Stimulated activated CD4-positive, alpha-beta T cell treated with anti-CD3 and anti-CD28 coated beads, Interleukin-12 subunit alpha, Interleukin-12 subunit beta, amount 100 ng/mL, for 4 hours (primary cell): ENCODE results near the gene GABRA5.

Source experiments
- DNase-seq: peaks from one replicate; pipeline ENCODE4 v3.0.0-alpha.2; 2020

GABRA5 gene

DNA sequence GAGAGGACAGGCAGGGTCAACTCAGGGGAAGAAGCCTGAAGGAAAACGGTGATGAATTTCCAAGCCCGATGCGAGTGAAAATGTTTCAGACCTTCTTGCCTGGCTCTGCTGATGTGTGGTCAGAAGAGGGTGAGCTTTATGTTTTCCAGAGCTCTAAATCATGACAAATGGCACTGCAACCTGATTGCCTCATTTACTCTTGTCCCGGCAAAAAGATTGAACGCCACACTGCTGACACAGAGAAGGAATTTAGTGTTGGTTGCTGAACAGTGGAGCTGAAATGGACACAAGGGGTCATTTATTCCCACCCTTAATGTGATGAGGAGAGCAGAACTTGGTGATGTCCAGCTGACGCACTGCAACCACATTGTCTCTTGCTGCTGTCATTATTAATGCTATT, 68.0 kb downstream of the GABRA5 start:
- DNase-seq = no peak

DNA sequence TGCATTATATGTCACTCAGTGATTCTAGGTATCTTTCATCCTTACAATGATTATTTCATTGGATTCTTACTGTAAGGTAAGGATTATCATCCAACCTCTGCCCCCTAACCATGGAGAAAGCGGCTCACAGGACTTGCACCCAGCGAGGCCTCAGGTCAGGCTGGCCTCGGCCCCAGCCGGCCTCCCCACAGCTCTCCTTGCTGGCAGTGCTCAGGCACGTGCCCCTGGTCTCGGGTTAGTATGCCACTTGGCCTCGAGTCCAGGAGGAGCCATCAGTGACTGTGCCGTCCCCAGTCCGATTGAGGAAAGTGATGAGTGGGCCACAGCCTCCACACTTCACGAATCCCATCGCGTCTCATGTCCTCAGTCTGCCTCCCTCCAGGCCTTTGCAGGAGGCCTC, 68.5 kb downstream of the GABRA5 start:
- DNase-seq = no peak

DNA sequence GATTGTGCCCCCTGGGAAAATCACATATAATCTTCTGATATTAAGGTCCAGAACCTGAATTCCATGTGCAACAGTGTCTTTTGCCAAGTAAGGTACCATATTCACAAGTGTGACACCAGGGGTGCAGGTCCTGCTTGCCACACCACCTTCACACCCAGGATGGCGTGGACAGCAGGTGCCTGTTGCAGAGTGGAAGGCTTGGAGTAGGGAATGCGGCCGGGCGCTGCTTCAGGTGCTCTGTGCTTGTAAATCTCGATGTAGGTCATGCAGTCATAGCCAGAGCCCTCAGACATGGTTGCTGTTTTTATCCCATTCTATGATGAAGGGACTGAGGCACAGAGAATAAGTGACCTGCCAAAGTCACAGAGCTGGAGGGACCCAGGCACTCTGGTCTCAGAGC, 69.6 kb downstream of the GABRA5 start:
- no peak for DNase-seq

DNA sequence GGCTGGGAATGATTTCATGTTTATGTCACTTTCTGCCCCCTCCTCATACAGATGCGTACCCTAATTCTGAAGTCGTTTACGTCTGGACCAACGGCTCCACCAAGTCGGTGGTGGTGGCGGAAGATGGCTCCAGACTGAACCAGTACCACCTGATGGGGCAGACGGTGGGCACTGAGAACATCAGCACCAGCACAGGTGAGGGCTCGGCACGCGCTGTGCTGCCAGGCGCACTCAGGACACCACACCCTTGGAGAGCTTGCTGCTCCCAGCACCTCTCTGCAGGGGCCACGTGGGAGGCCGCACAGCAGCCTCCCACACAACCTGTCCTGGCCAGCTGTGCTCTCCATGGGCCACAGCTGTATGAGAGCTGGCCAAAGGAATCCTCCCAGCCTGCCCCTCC, 70.3 kb downstream of the GABRA5 start:
- DNase-seq = no peak

DNA sequence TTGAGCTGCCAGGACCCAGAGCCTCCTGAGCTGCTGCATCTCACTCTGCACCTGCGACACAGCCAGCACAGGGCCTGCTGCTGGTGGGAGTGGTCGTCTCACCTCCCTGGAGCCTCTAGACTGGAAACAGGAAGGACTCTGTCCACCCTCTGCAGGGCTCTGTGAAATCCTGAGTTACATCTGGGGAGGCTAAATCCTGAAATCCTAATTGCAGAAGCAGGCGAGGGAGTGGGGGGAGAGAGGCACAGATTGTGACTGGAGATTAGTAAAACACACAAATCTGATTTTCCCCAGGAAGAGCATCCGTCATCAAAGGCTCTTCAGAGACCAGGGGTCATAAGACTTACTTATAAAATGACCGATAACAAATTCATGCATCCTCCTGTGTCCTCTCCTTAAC, 72.5 kb downstream of the GABRA5 start:
- DNase-seq = no peak

DNA sequence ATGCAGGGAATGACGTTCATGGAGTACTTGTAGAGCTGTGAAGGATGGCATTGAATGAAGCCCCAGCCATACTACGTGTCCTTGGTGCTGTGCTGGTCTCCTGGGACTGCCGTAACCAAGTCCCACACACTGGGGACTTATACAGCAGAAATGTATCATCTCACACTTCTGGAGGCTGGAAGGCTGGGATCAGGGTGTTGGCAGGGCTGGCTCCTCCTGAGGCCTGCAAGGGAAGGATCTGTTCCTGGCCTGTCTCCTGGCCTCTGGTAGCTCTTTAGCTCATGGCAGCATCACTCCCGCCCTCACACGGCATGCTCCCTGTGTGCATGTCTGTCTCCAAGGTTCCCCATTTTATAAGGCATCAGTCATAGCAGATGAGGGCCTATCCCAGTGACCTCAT, 74.6 kb downstream of the GABRA5 start:
- DNase-seq = no peak

DNA sequence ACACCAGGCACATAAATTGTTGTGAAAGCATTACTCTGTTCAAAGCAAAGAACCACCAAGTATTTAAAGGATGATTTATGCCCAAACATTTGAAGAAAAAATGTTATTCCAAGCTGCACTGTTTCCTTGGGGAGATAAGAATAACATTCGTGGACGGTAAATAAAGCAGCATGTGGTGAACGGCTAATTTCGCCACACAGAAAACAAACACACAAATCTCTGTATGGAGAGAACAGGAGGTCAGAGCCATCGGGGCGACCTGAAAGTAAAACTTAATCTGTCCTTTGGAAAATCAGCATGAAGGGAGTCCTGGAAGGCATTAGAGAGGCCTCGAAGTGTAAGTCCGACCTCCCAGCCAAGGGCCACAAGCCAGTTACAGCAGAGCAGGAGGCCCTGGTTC, 77.0 kb downstream of the GABRA5 start:
- DNase-seq = no peak

DNA sequence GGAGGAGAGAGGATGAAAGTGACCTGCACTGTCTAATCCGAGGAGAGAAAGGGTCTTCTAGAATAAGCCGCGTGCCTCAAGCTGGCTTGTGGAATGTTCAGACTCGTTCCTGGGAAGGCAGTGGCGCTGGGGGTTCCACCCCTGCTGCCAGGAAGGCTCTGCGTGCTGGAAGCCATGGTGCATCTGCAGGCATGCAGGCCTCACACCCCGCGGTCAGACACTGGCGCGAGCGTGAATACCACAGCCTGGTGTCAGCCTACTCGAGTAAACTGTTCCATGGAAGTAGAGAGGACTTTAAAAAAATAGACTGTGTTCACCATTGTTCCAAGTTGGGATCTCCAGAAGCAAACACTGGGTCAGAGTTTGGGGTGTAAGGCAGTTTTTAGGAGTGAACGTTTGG, 78.2 kb downstream of the GABRA5 start:
- DNase-seq = no peak

DNA sequence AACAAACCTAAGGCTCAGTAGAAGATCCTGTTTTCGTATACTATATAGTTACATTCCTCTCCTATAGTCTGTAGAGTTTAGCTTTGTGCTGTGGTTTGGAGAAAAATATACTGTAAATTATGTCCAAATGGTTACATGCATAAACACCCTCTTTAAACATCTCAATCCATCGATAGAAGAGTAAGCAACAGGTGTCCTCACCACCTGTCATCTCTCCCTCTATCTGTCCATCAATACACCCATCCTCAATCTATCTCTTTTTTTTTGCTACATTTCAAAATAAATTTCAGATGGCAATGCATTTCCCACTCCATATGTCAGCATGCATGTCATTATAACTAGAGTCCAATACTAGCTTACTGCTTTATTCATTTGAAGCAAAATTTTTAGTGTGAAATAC, 83.1 kb downstream of the GABRA5 start:
- DNase-seq = no peak

DNA sequence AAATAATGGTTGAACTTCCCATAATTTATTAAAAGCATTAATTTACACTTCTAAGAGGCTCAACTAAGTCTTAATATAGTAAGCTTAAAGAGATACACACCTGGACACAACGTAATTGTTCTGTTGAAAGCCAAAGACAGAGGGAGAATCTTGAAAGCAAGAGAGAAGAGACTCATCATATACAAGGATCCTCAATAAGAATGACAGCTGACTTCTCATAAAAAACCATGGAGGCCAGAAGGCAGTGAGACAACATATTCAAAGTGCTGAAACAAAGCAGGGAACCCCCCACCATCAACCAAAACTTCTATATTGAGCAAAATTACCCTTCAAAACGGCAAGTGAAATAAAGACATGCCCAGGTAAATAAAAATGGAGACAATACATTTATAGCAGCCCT, 87.5 kb downstream of the GABRA5 start:
- no peak for DNase-seq

DNA sequence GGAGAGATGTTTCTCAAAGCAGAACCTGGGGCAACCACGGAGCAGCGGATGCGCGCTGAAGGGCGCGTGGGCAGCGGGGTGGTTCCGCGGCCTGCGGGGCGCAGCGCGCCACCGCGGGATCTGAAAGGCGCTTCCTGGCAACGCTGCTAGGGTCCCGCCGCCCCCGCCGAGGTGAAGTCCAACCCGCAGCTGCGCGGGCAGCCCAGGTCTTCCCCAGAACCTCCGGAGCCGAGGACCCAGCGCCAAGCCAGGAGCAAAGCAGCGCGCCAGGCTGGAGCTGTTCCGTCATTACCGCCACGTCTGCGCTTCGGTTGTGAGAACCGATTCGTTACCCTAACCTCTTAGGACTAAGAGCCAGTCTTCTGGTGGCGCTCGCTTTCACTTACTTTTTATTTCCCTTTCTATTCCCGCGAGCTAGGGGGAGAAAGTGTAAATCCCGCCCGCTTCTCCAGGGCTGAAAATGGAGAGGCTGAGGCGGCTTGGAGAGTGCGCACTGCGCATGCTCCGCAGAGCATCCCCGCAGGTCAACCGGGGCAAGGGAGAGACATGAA, 100.9 kb downstream of the GABRA5 start:
- DNase-seq = no peak

DNA sequence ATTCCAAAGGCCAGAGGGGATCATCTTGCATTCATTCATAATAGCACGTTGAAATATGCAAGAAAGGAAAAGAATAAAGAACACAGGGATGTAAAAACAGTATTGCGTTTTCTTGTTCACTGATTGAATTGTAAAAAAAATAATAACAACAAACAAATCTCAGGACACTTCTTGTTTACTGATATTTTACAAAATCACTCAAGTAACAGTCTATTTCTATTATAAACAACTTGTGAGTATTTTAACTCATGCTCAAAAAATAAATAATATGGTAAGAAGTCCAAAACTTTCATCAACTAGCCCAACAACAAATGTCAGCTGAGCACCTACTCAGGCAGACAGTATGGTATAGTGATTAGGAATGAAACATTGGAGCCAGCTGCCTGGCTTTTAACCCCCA, 101.9 kb downstream of the GABRA5 start:
- no peak for DNase-seq

DNA sequence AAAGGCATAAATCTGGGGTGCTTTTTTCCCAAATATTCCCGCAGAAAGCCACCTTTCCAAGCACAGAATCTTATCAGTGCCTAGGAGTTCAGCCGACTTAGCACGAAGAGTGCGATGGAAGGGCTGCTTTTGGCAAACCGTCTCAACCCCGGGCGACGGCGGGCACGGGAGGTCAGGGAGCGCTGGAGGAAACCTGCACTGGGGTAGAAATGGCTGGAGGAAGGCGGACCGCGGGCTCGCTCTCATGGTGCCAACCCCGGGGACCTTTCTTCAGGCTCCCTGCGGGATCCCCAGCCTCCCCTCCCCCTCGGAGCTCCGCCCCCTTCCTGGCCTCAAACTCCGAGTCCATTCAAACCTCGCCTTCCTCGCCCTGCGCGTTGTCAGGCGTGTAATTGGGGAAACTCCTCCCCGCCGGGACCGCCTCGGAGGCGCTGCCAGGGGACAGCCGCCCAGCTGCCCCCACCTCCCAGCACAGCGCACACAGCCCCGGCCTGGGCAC, 103.9 kb downstream of the GABRA5 start, which contains the start of gene GABRG3:
Gene GABRG3, plus strand, starts transcription at position 470 of the 499 bp plus-strand sequence.
- DNase-seq = no peak

DNA sequence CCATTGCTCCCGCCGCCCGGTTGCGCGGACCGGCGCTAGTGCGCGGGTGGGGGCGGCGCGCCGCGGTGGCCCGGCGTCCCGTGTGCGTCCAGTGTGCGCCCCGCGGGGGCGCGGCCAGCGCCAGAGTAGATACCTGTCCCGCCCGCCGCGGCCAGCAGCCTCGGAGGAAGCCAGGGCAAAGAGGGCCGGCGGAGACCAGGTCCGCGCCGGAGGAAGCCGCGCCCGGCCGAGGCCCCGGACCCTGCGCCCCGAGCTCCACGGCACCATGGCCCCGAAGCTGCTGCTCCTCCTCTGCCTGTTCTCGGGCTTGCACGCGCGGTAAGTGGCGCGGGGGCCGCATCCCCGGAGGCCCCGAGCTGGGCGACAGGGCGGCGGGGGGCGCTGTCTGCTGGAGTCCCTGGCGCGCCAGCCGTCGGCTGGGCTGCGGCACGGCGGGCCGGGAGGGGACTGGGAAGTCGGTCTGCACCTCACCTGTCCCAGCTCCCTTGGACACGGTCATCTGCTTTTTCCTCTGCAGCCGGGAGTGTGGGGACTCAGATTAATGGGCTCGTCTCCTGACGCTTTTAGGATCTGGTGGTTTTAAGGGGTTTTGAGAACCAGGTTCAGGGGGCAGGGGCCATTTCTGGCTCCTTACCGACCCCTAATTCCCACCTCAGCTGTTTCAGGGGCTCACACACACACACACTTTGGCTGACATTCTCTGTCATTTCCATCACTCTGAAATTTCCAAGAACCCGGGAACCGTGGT, 104.6 kb downstream of the GABRA5 start:
- no peak for DNase-seq

DNA sequence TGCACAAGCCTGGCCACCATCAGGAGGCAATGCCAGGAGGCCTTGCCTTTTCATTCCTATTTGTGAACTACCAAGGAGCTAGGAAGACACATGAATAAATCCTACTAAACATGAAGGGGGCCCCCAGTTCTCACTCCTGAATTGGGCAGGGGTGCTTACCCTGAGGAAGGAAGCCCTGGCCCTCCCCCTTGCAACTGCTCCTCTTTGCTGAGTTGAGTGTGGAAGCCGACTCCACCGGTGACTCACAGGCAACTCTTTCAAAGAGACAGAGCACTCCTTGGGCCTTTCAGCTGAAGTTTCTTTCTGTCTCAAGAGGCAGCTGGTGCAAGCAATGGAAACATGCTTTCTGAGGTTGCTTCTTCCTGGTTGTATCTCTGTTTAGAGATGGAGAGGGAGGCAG, 105.8 kb downstream of the GABRA5 start:
- DNase-seq = no peak

DNA sequence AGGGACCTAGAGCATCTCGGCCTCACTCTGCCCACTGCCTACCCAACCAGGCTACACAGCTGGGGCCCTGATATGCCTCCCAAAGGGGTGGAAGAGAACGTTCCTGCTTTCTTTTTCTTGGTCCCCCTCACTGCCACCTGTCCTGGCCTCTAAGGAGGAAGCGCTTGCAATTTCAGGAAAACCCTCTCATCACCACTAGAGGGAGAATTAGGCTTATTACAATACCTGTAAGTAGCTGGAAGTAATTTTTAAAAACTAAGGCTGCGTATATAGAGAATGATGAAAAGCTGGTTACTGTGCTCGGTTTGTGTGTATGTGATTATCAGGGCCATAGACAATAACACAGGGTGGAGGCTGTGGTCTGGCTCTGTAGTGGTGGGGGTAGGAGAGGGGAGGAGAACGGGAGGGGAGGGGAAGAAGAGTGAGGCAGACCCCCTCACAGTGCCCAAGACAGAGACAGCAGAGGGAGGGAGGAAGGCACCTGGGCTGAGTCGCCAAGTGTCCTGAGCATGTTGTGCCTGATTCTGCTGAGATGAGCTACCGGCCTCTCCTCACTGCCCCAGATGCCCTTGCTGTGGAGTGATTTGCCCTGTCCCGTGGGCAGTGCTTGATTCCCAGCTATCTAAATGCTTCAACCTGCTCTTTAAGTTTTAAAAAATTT, 107.4 kb downstream of the GABRA5 start:
- no peak for DNase-seq

DNA sequence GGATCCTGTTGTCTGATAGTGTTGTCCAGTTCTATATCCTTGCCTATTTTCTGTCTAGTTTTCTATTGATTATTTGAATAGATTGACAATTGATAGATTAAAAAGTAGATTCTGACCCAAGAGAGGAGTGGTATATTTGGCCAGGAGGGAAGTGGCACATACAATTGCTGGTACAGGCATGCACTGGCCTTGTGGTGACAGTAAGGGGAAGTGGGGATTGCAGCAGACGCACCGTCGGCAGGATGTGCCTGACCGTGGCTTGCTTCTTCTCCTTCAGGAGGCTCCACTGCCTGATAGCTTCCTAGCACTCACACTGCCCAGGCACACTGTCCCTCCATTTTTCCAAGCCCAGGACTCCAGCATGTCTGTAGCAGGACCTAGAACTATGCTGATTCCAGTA, 114.6 kb downstream of the GABRA5 start:
- no peak for DNase-seq

DNA sequence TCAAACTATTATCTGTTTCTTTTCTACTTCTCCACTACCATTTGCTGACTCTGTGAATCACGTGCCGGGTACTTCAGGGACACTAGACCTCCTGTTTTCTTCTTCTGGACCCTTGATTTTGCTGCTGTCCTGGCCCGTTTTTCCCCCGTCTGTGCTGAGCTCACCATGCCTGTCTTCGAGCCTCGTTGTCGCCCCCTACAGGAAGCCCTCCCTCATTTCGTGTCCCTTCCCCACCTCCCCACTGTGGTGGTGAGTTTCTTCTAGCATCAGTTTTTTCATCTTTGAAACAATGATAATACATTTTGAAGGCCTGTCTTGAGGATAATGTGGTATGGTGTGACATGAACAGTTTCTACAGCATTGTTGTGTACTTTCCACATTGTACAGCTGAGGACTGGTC, 117.0 kb downstream of the GABRA5 start:
- no peak for DNase-seq

DNA sequence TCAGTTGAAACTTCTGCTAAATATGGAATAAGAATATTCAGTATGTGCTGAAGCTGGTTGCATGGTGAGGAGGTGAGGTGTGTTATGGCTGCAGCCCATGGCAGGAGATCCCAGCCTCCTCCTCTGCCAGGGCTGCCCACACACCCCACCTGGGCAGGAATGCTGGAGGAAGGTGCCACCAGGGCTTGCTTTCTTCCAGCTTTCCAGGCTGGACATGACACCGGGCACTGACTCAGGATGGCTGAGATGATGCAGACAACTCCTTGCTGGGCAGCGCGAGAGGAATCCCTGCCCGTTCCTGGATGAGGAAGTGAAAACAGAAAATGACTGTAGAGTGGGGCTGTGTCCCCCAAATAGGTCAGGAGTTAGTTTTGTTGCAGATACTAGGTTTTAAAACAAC, 118.2 kb downstream of the GABRA5 start:
- DNase-seq = no peak

DNA sequence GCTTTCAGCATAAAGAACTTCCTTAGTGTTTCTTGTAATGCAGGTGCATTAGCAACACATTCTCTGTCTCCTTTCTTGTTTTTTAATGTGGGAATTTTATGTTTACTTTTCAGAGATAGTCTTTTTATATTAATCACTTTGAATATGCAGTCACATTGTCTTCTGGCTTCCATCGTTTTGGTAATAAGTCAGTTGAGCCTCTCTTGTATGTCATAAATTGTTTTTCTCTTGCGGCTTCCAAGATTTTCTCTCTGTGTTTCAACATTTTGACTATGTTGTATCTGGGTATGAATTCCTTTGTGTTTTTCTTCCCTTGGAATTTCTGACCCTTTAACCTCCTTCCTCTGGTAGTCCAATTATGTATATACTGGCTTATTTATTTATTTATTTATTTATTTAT, 129.4 kb downstream of the GABRA5 start:
- no peak for DNase-seq
